ENCODE data around the gene SLC7A14.

Gene SLC7A14

GRCh38 chr3:170496026-170496867 lies 89.6 kb downstream of the SLC7A14 start:
- DNase-seq: no peak

- no peak for DNase-seq
Measured at GRCh38 chr3:170494766-170495165, 91.1 kb downstream of the SLC7A14 start.

- no peak for DNase-seq
Measured at GRCh38 chr3:170493712-170494182, 92.1 kb downstream of the SLC7A14 start.

- no peak for DNase-seq
Measured at GRCh38 chr3:170491901-170492300, 94.0 kb downstream of the SLC7A14 start.

- DNase-seq: no peak
Measured at GRCh38 chr3:170490828-170491560, 94.9 kb downstream of the SLC7A14 start.

- DNase-seq: no peak
Measured at GRCh38 chr3:170488802-170489201, 97.1 kb downstream of the SLC7A14 start.

GRCh38 chr3:170487031-170487430 lies 98.8 kb downstream of the SLC7A14 start:
- no peak for DNase-seq

- no peak for DNase-seq
Measured at GRCh38 chr3:170486398-170486797, 99.5 kb downstream of the SLC7A14 start.

- no peak for DNase-seq
Measured at GRCh38 chr3:170485696-170486095, 100.2 kb downstream of the SLC7A14 start.

GRCh38 chr3:170485294-170485693 lies 100.6 kb downstream of the SLC7A14 start:
- no peak for DNase-seq

- DNase-seq: no peak
Measured at GRCh38 chr3:170484869-170485268, 101.0 kb downstream of the SLC7A14 start.

- no peak for DNase-seq
Measured at GRCh38 chr3:170483485-170484262, 102.2 kb downstream of the SLC7A14 start.

- no peak for DNase-seq
Measured at GRCh38 chr3:170482199-170482598, 103.7 kb downstream of the SLC7A14 start.

GRCh38 chr3:170480111-170480510 lies 105.8 kb downstream of the SLC7A14 start:
- DNase-seq: no peak

- no peak for DNase-seq
Measured at GRCh38 chr3:170477395-170477794, 108.5 kb downstream of the SLC7A14 start.

GRCh38 chr3:170476291-170476690 lies 109.6 kb downstream of the SLC7A14 start:
- no peak for DNase-seq

- DNase-seq: no peak
Measured at GRCh38 chr3:170475092-170475685, 110.7 kb downstream of the SLC7A14 start.

- no peak for DNase-seq
Measured at GRCh38 chr3:170473358-170473757, 112.5 kb downstream of the SLC7A14 start.

- no peak for DNase-seq
Measured at GRCh38 chr3:170471149-170471548, 114.7 kb downstream of the SLC7A14 start.

- DNase-seq: no peak
Measured at GRCh38 chr3:170470063-170471016, 115.5 kb downstream of the SLC7A14 start.
